Dermis microvascular lymphatic vessel endothelial cell (primary cell): Measurements from ENCODE around the gene LSP1. TPM values are rescaled to one million over a fixed set of nuclear protein-coding genes. Genes with fewer than 3 reads are reported as not detected.
"Not testable (repeated sequence)": the region's sequence is repeated elsewhere in the genome, so short reads cannot be mapped to it uniquely, and the experiment has no call there.

ENCODE experiments used
- DNase-seq, 2 donors: peaks; one replicate each; pipeline versions ENCODE4 v3.0.0 to v3.0.0-alpha.2; 2010; ENCODE audit warnings: low read depth in 2 of 2
- total RNA-seq: library from RNA; depleted of rRNA; stranded (reverse); fragments of >200 nt; gene quantifications from 2 replicates; pipeline ENCODE4 v1.2.1, GENCODE V29; 2014

Gene LSP1
- total RNA-seq, 1 donor from 2014 or later: under 0.01 TPM

- peak; percentile 77 to 94 for DNase-seq
Observed at GRCh38 chr11:1863352-1864216, 10.7 kb downstream of the LSP1 start.

DNA sequence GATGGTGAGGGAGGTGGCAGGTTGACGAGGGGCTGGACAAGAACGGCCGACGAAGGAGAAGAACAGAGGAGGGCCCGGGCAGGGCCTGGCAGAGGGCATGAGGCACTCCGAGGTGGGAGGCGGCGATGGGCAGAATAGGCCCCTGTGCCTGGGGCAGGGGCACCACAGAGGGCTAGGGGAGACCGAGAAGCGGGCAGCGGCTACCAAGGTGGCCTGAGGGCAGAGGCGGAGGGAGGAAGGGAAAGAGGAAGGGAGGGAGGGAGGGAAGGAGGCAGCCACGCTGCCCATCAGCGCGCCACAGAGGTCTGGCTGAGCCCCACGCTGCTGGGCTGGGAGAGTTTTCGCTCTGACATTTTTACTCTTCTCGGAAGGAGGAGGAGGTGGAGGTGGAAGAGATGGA lies 11.3 kb downstream of the LSP1 start:
- no peak for DNase-seq

GRCh38 chr11:1864831-1865665 lies 12.2 kb downstream of the LSP1 start:
- no peak for DNase-seq

GRCh38 chr11:1866226-1866625 lies 13.3 kb downstream of the LSP1 start:
- DNase-seq: no peak

GRCh38 chr11:1866776-1867175 lies 13.9 kb downstream of the LSP1 start:
- no peak for DNase-seq

GRCh38 chr11:1867381-1867780 lies 14.5 kb downstream of the LSP1 start:
- DNase-seq: no peak

- no peak for DNase-seq
Observed at GRCh38 chr11:1868056-1868635, 15.3 kb downstream of the LSP1 start.

DNA sequence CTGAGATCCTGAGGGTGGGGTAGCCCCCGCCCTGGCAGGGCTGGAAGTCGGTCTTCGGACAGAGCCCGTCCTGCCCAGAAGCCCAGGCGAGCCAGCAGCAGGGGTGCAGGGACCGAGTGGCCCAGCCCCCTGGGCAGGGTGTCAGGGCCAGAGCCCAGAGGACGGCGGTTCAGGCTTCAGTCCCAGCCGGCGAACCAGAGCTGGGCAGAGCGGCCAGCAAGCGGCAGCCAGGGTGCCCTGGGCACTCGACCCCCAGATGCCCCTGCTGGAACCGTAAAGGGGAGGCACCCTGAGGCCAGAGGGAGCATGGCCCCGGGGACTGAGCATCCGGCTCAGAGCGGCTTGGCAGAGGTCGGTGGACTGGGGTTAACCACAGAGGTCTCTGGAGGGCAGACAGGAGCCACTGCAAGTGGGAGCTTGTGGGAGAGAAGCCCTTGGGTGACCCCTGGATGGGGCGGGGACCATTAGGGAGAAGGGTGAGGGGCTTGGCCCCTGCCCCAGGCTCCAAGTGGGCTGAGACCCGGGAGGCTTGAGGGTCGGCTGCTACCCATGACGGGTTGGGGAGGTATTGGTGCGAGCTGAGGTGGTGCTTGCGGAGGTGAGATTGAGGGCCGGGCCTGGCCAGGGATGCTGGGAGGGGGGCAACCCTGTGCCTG lies 15.9 kb downstream of the LSP1 start:
- no peak for DNase-seq

- peak in 1 of 2 donors; percentile 7 for DNase-seq
Observed at GRCh38 chr11:1869427-1870325, 16.8 kb downstream of the LSP1 start.

- DNase-seq: no peak
Observed at GRCh38 chr11:1870326-1870696, 17.4 kb downstream of the LSP1 start.

- no peak for DNase-seq
Observed at GRCh38 chr11:1870721-1871466, 18.0 kb downstream of the LSP1 start.

DNA sequence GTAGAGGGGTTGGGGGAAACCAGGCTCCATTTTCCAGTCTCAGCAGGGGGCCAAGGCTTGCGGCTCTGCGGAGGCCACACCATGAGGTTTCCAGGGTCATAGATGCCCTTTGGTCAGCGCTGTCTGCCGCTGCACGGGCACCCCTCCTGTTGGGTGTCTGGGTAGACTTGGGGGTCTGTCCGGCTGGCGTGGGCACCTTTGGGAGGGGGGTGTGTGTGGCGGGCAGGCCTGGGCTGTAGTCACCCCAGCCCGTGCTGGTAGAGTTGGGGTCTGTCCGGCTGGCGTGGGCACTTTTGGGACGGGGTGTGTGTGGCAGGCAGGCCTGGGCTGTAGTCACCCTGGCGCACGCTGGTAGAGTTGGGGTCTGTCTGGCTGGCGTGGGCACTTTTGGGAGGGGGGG lies 18.6 kb downstream of the LSP1 start:
- no peak for DNase-seq

DNA sequence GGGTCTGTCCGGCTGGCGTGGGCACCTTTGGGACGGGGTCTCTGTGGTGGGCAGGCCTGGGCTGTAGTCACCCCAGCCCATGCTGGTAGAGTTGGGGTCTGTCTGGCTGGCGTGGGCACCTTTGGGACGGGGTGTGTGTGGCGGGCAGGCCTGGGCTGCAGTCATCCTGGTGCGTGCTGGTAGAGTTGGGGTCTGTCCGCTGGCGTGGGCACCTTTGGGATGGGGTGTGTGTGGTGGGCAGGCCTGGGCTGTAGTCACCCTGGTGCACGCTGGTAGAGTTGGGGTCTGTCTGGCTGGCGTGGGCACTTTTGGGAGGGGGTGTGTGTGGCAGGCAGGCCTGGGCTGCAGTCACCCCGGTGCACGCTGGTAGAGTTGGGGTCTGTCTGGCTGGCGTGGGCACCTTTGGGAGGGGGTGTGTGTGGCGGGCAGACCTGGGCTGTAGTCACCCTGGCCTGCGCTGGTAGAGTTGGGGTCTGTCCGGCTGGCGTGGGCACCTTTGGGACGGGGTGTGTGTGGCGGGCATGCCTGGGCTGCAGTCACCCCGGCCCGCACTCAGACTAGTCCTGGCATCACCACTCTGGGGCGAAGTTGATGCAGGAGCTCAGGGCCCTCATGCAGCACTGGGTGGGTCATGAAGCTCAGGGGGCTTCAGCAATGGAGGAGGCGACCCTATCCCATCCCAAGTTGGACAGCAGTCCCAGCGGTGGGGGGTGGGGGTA lies 19.5 kb downstream of the LSP1 start:
- DNase-seq: no peak

GRCh38 chr11:1873048-1873812 lies 20.3 kb downstream of the LSP1 start:
- no peak for DNase-seq

- DNase-seq: not testable (repeated sequence)
Observed at GRCh38 chr11:1873813-1874150, 20.9 kb downstream of the LSP1 start.

GRCh38 chr11:1874441-1875092 lies 21.7 kb downstream of the LSP1 start:
- not testable (repeated sequence) for DNase-seq

DNA sequence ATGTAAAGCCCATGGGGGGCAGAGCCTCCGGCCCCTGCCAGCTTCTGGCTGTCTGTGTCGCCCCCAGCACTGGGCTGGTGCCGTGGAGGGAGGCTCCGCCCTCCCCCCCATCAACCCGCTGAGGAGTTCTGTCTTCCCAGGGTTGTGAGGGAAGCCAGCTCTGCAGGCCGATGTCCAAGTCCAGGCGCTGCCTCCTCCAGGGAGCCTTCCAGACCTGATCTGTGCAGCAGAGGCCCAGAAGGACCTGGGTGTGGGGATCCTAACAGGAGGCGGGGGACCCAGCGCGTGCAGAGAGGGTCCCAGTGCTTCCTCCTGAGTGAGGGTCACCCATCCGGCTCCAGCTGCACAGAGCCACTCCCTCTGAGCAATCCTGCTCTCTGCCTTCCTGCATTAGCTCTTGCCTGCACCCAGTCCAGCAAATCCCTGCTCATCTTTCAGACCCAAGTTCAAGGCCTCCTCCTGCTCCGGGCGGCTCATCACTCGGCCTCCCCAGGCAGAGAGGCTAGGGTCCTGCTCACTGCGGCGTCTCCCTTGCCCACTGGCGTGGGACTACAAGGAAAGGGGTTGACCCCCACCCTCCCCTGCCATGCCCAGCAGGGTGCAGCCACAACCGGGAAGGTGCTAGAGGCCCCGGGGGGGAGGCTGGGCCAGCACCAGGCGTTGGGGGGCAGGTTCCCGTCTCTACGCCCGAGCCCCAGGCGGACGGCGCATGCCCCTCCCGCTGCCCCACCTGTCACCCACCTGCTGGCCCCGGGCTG lies 22.4 kb downstream of the LSP1 start:
- DNase-seq: no peak
